Pancreas (tissue), 10 donors: ENCODE data around the gene YWHAE. TPM values are rescaled to one million over a fixed set of nuclear protein-coding genes. Genes with fewer than 3 reads are reported as not detected.
"Not testable (repeated sequence)": the region's sequence is repeated elsewhere in the genome, so short reads cannot be mapped to it uniquely, and the experiment has no call there.

Experiments
- ATAC-seq, 4 donors: fragments of 200-7000 bp; cut with Tn5 transposase; one replicate each; pipeline versions ENCODE4 v1.8.0 to v1.9.1; 2020; ENCODE audit warnings: mild to moderate bottlenecking in 4 of 4, moderate library complexity in 4 of 4
- DNase-seq, 6 donors: peaks; one replicate each; pipeline ENCODE4 v3.0.0-alpha.2; 2020
- FAIRE-seq: peaks from 2 replicates; lab custom pipeline; 2012; peaks lifted over from hg19 to GRCh38; lab: Jason Lieb, UNC
- H3K27ac ChIP-seq, 4 donors: fragments of 200-600 bp; sonication (generic); 1 replicate in 3 of 4; 2 replicates in 1 of 4; pipeline versions ENCODE4 v1.5.0 to v1.8.0; 2020
- H3K27me3 ChIP-seq, 4 donors: fragments of 200-600 bp; one replicate each; pipeline ENCODE4 v1.8.0; 2021
- H3K36me3 ChIP-seq, 3 donors: fragments of 200-600 bp; sonication (generic) in 1 of 3; one replicate each; pipeline versions ENCODE4 v1.5.0 to v1.8.0; 2020 to 2021
- H3K4me1 ChIP-seq, 3 donors: fragments of 200-600 bp; one replicate each; pipeline ENCODE4 v1.8.0; 2021
- H3K4me3 ChIP-seq, 4 donors: fragments of 200-600 bp; sonication (generic) in 2 of 4; one replicate each; pipeline versions ENCODE4 v1.5.0 to v1.8.0; 2020 to 2021
- H3K9me3 ChIP-seq, 4 donors: fragments of 200-600 bp; one replicate each; pipeline ENCODE4 v1.8.0; 2021
- CTCF ChIP-seq, 4 donors: fragments of 200-600 bp; sonication (generic) in 3 of 4; IDR thresholded peaks; one replicate each; pipeline versions ENCODE4 v1.5.0 to v1.8.0; 2021; ENCODE audit warnings: antibody characterized with exemption in 4 of 4
- WGBS, 2 donors: extraction: QIAGEN DNeasy Blood & Tissue Kit; methylation state at CpG; one replicate each; pipeline ENCODE4 v1.1.7; 2013; 5-methylcytosine and 5-hydroxymethylcytosine counted together
- intact Hi-C, 3 donors: fragments of 100-400 bp; cut with DNase I; formaldehyde crosslinking; loops; one replicate each; pipeline versions ENCODE4 v1.11.1 to v1.14.2; 2022
- polyA plus RNA-seq, 2 donors: library from polyadenylated mRNA; stranded (reverse); fragments of 200-250 nt; gene quantifications; one replicate each; pipeline ENCODE4 v1.2.3, GENCODE V29; 2013
- total RNA-seq, 6 donors: library from RNA; stranded (reverse); fragmentation: NEBNext Ultra II Directional in 4 of 6; extraction: Animal tissue kit (Norgen Biotek cat#: 25700) in 4 of 6; gene quantifications; one replicate each; pipeline versions ENCODE4 v1.2.1 to v1.2.4, GENCODE V29; 2021 to 2023
- donor health status: healthy with polysubstance abuse.
- donor health status: DM: no; HTN: no; CAD: no; lungs with moderate emphysema.
- donor health status: DM: no; HTN: no; CAD: no.
- donor health status: control.
- donor health status: control.
- donor health status: Bipolar disorder and iron deficiency.
- donor health status: DM: yes; HTN: yes; CAD: no.
- donor health status: DM: no; HTN: no; CAD: no.
- donor health status: DM: no; HTN: no; CAD: no.
- donor health status: DM: yes; HTN: yes; CAD: no.

Gene YWHAE
- total RNA-seq, result 100 to 1,000 TPM; 138 to 236 (median 192) TPM
- polyA plus RNA-seq, result 100 to 1,000 TPM; 131 to 196 TPM

- ATAC-seq (peak; percentile 95 to 97 (median 96)), FAIRE-seq (no peak), DNase-seq (peak; percentile 96 to 99 (median 98))
- Histone ChIP-seq H3K4me3 (peak within 1 kb of the TSS; percentile 54 to 83 (median 78)), H3K27ac (peak within 1 kb of the TSS; percentile 73 to 99 (median 90)), H3K9me3 (no peaks in the 10 kb centered on the region), H3K4me1 (peaks cover under 1 to 18% (median 4%) of the 10 kb centered on the region in 3 donors), H3K27me3 (no peaks in the 10 kb centered on the region), H3K36me3 (no peaks in the 10 kb centered on the region)
- no peak for TF ChIP-seq CTCF (IDR thresholded peaks at IDR 0.05)
- 1% methylated on average over 79 to 82 of the region's 82 CpGs for WGBS, 2 donors
- intact Hi-C loops, result no loop called here
These were observed at the start of gene YWHAE for GRCh38 chr17:1399679-1400512. Gene YWHAE (minus strand): TSS chr17:1400222. CDS start chr17:1400110, 112 bp downstream.

GRCh38 chr17:1449412-1449967 lies 49.5 kb upstream of the YWHAE start:
- Histone ChIP-seq H3K27me3 (no peaks in the 10 kb centered on the region), H3K4me3 (no peak overlapping the region), H3K27ac (no peak overlapping the region), H3K4me1 (peaks cover 1 to 13% (median 5%) of the 10 kb centered on the region in 3 donors), H3K9me3 (no peaks in the 10 kb centered on the region), H3K36me3 (no peaks in the 10 kb centered on the region)
- intact Hi-C loops, result no loop called here
- no peak for TF ChIP-seq CTCF (IDR thresholded peaks at IDR 0.05)
- ATAC-seq (no peak), FAIRE-seq (no peak), DNase-seq (no peak)
- 84 to 88% methylated on average over 5 of the region's 5 CpGs for WGBS, 2 donors

GRCh38 chr17:1447052-1447451 lies 47.0 kb upstream of the YWHAE start:
- Histone ChIP-seq H3K4me1 (no peaks in the 10 kb centered on the region), H3K27me3 (no peaks in the 10 kb centered on the region), H3K9me3 (no peaks in the 10 kb centered on the region), H3K4me3 (no peak overlapping the region), H3K27ac (no peak overlapping the region), H3K36me3 (no peaks in the 10 kb centered on the region)
- no peak for DNase-seq
- no peak for ATAC-seq
- FAIRE-seq, result no peak
- intact Hi-C loops, result no loop called here
- WGBS, 2 donors, result 81 to 85% methylated on average over 7 of the region's 7 CpGs
- TF ChIP-seq CTCF (IDR thresholded peaks at IDR 0.05), result no peak

- DNase-seq (no peak), FAIRE-seq (no peak), ATAC-seq (peak in 1 of 4 donors; percentile 6)
- no peak overlapping the region for H3K27ac ChIP-seq
- intact Hi-C loops, result no loop called here
- H3K27me3 ChIP-seq, result no peaks in the 10 kb centered on the region
- no peaks in the 10 kb centered on the region for H3K36me3 ChIP-seq
- no peak for TF ChIP-seq CTCF (IDR thresholded peaks at IDR 0.05)
- WGBS, 2 donors, result 89 to 90% methylated on average over 12 of the region's 12 CpGs
- no peak overlapping the region for H3K4me3 ChIP-seq
- no peaks in the 10 kb centered on the region for H3K4me1 ChIP-seq
- no peaks in the 10 kb centered on the region for H3K9me3 ChIP-seq
These were observed 46.2 kb upstream of the YWHAE start for GRCh38 chr17:1446201-1446600.

- H3K4me1 ChIP-seq, FAIRE-seq, intact Hi-C loops, H3K4me3 ChIP-seq, H3K27me3 ChIP-seq, ATAC-seq, H3K9me3 ChIP-seq, H3K27ac ChIP-seq, H3K36me3 ChIP-seq: not testable (repeated sequence)
- peak in 1 of 6 donors; percentile 7 for DNase-seq
- WGBS, 2 donors, result 96 to 99% methylated on average over 4 of the region's 4 CpGs
These were observed 45.7 kb upstream of the YWHAE start for GRCh38 chr17:1445695-1446094.

GRCh38 chr17:1442721-1443120 lies 42.7 kb upstream of the YWHAE start:
- intact Hi-C loops, H3K9me3 ChIP-seq, FAIRE-seq, H3K4me3 ChIP-seq, DNase-seq, H3K4me1 ChIP-seq, ATAC-seq, H3K27ac ChIP-seq, H3K27me3 ChIP-seq, H3K36me3 ChIP-seq: not testable (repeated sequence)
- 97 to 98% methylated on average over 6 of the region's 6 CpGs for WGBS, 2 donors
